HCT116 (cell line): ENCODE results near the gene VAMP2. TPM values are rescaled to one million over a fixed set of nuclear protein-coding genes. Genes with fewer than 3 reads are reported as not detected.
A peak's percentile ranks its signal among the peaks of the same experiment; 100 is the strongest.

ENCODE experiments used
- ATAC-seq: fragments of 200-7000 bp; cut with Tn5 transposase; 2 replicates; pipeline ENCODE4 v1.9.1; 2020; ENCODE audit warnings: mild to moderate bottlenecking, moderate library complexity
- BruUV-seq: library from RNA; stranded (reverse); fragments of 400-500 nt; replicated peaks from 2 replicates; lab custom pipeline; 2021; lab: Mats Ljungman, UMichigan
- CTCF ChIA-PET: fragments of 300-600 bp; sonication (Branson Sonifier 250); formaldehyde crosslinking; loops from one replicate; lab custom pipeline; 2021; ENCODE audit warnings: antibody characterized with exemption; lab: Charles Lee
- POLR2A ChIA-PET: fragments of 300-600, 350-600 bp; sonication (Branson Sonifier 250); formaldehyde crosslinking; loops from one replicate; lab custom pipeline; 2021; ENCODE audit warnings: antibody characterized with exemption; lab: Charles Lee
- RAD21 ChIA-PET, 2 experiments: fragments of 300-600 bp; sonication (Branson Sonifier 250); formaldehyde crosslinking; loops; one replicate each; lab custom pipeline; 2023; ENCODE audit warnings: low total read pairs in 2 of 2; ENCODE audit not compliant: uncharacterized antibody in 2 of 2, unreplicated experiment in 2 of 2, low non-redundant PET in 1 of 2; lab: Charles Lee
- DNase-seq: peaks from one replicate; pipeline ENCODE4 v3.0.0-alpha.2; 2010; ENCODE audit warnings: low read depth, low spot score
- H2AFZ ChIP-seq: fragments of 200-600 bp; shearing (Covaris generic), sonication (generic); 2 replicates; pipeline ENCODE4 v1.6.1; 2017; ENCODE audit warnings: low read depth, mixed run types, mixed read lengths, antibody characterized with exemption, low read length; ENCODE audit not compliant: poor library complexity, severe bottlenecking
- H3K27ac ChIP-seq: 2 replicates; pipeline ENCODE4 v1.5.1; 2012; ENCODE audit warnings: low read depth, low read length
- H3K27me3 ChIP-seq: fragments of 200-600 bp; sonication (generic); 2 replicates; pipeline ENCODE4 v1.6.1; 2016; ENCODE audit warnings: mixed run types, low read length, mixed read lengths; ENCODE audit not compliant: insufficient read depth
- H3K36me3 ChIP-seq, 2 experiments: fragments of 200-500 bp in 1 of 2; fragments of 200-600 bp in 1 of 2; sonication (Bioruptor generic) in 1 of 2; sonication (generic) in 1 of 2; 2 replicates each; pipeline versions ENCODE4 v1.5.1 to v1.6.1; 2014 to 2016; ENCODE audit warnings: low read length in 2 of 2, inconsistent platforms in 1 of 2, mixed read lengths in 1 of 2, mixed run types in 1 of 2; ENCODE audit not compliant: insufficient read depth in 2 of 2, control insufficient read depth in 1 of 2
- H3K4me1 ChIP-seq, 2 experiments: fragments of 200-600 bp in 1 of 2; sonication (generic) in 1 of 2; 2 replicates each; pipeline versions ENCODE4 v1.5.1 to v1.6.1; 2012 to 2017; ENCODE audit warnings: low read length in 2 of 2, inconsistent platforms in 1 of 2, mild to moderate bottlenecking in 1 of 2, mixed read lengths in 1 of 2, mixed run types in 1 of 2, moderate library complexity in 1 of 2; ENCODE audit not compliant: insufficient read depth in 2 of 2, control insufficient read depth in 1 of 2
- H3K4me2 ChIP-seq: fragments of 200-600 bp; sonication (generic); 2 replicates; pipeline ENCODE4 v1.6.1; 2017; ENCODE audit warnings: mixed run types, low read length, mixed read lengths
- H3K4me3 ChIP-seq, 2 experiments: fragments of 200-600 bp in 1 of 2; sonication (generic) in 1 of 2; replicated peaks in 1 of 2; 2 replicates each; pipeline ENCODE4 v1.5.1; 2011 to 2016; ENCODE audit warnings: low read length in 2 of 2, control low read depth in 1 of 2, low read depth in 1 of 2, mild to moderate bottlenecking in 1 of 2, mixed read lengths in 1 of 2, mixed run types in 1 of 2
- H3K79me2 ChIP-seq: fragments of 200-600 bp; sonication (generic); 2 replicates; pipeline ENCODE4 v1.6.1; 2017; ENCODE audit warnings: mild to moderate bottlenecking, mixed run types, low read length, moderate library complexity, mixed read lengths; ENCODE audit not compliant: insufficient read depth
- H3K9ac ChIP-seq: fragments of 200-600 bp; sonication (generic); 2 replicates; pipeline ENCODE4 v1.6.1; 2016; ENCODE audit warnings: low read length, mixed read lengths
- H3K9me2 ChIP-seq: fragments of 200-600 bp; sonication (generic), shearing (Covaris generic); 2 replicates; pipeline ENCODE4 v1.6.1; 2017; ENCODE audit warnings: mixed run types, mild to moderate bottlenecking, moderate library complexity; ENCODE audit not compliant: insufficient read depth
- H3K9me3 ChIP-seq, 2 experiments: fragments of 200-500 bp in 1 of 2; fragments of 200-600 bp in 1 of 2; sonication (Bioruptor generic) in 1 of 2; sonication (generic) in 1 of 2; 2 replicates each; pipeline ENCODE4 v1.6.1; 2014 to 2017; ENCODE audit warnings: low read length in 2 of 2, mixed read lengths in 2 of 2, inconsistent platforms in 1 of 2, low read depth in 1 of 2, mild to moderate bottlenecking in 1 of 2, mixed run types in 1 of 2, moderate library complexity in 1 of 2; ENCODE audit not compliant: control insufficient read depth in 1 of 2, insufficient read depth in 1 of 2
- H4K20me1 ChIP-seq: fragments of 200-600 bp; sonication (generic), shearing (Covaris generic); 2 replicates; pipeline ENCODE4 v1.6.1; 2017; ENCODE audit warnings: mixed run types, mild to moderate bottlenecking, moderate library complexity; ENCODE audit not compliant: insufficient read depth
- ATF3 ChIP-seq: IDR thresholded peaks from 2 replicates; pipeline ENCODE4 v1.6.1; 2012
- EGR1 ChIP-seq: IDR thresholded peaks from 2 replicates; pipeline ENCODE4 v1.6.1; 2012; ENCODE audit warnings: low read depth
- ELF1 ChIP-seq: IDR thresholded peaks from 2 replicates; pipeline ENCODE4 v1.6.1; 2012; ENCODE audit warnings: low read depth, borderline replicate concordance
- EZH2 ChIP-seq: fragments of 200-600 bp; sonication (generic); IDR thresholded peaks from 2 replicates; pipeline ENCODE4 v1.6.1; 2017; ENCODE audit warnings: antibody characterized with exemption, mixed run types
- MAX ChIP-seq: IDR thresholded peaks from 2 replicates; pipeline ENCODE4 v1.6.1; 2012
- POLR2A ChIP-seq: IDR thresholded peaks from 2 replicates; pipeline ENCODE4 v1.7.0; 2011; ENCODE audit warnings: borderline replicate concordance; ENCODE audit not compliant: insufficient read depth, insufficient read length; ENCODE audit errors: extremely low read depth
- POLR2AphosphoS5 ChIP-seq: IDR thresholded peaks from 2 replicates; pipeline ENCODE4 v1.6.1; 2011; ENCODE audit warnings: mild to moderate bottlenecking, low read depth, low read length, moderate library complexity
- REST ChIP-seq: IDR thresholded peaks from 2 replicates; pipeline ENCODE4 v1.6.1; 2012; ENCODE audit warnings: low read depth
- SIN3A ChIP-seq: IDR thresholded peaks from 2 replicates; pipeline ENCODE4 v1.6.1; 2012; ENCODE audit warnings: low read depth
- SRF ChIP-seq: IDR thresholded peaks from 2 replicates; pipeline ENCODE4 v1.6.1; 2012; ENCODE audit warnings: low read depth
- TCF7L2 ChIP-seq: IDR thresholded peaks from 2 replicates; pipeline ENCODE4 v1.7.0; 2011; ENCODE audit warnings: borderline replicate concordance, inconsistent platforms; ENCODE audit not compliant: insufficient read depth, insufficient read length; ENCODE audit errors: extremely low read depth
- YY1 ChIP-seq: IDR thresholded peaks from 2 replicates; pipeline ENCODE4 v1.6.1; 2011; ENCODE audit warnings: low read length, low read depth, moderate library complexity, mild to moderate bottlenecking; ENCODE audit not compliant: insufficient replicate concordance; ENCODE audit errors: extremely low read depth
- ZFX ChIP-seq: fragments of 450-650 bp; IDR thresholded peaks from 2 replicates; pipeline ENCODE4 v1.6.1; 2017
- intact Hi-C: fragments of 100-400 bp; cut with micrococcal nuclease; formaldehyde crosslinking; loops from 2 replicates; pipeline ENCODE4 v1.10.0; 2022
- total RNA-seq: library from RNA; stranded (reverse); gene quantifications from one replicate; pipeline ENCODE4 v1.2.1, GENCODE V29; 2021; ENCODE audit not compliant: unreplicated experiment

The VAMP2 gene
- total RNA-seq, 1 experiment from 2014 or later: 35.9 TPM

DNA sequence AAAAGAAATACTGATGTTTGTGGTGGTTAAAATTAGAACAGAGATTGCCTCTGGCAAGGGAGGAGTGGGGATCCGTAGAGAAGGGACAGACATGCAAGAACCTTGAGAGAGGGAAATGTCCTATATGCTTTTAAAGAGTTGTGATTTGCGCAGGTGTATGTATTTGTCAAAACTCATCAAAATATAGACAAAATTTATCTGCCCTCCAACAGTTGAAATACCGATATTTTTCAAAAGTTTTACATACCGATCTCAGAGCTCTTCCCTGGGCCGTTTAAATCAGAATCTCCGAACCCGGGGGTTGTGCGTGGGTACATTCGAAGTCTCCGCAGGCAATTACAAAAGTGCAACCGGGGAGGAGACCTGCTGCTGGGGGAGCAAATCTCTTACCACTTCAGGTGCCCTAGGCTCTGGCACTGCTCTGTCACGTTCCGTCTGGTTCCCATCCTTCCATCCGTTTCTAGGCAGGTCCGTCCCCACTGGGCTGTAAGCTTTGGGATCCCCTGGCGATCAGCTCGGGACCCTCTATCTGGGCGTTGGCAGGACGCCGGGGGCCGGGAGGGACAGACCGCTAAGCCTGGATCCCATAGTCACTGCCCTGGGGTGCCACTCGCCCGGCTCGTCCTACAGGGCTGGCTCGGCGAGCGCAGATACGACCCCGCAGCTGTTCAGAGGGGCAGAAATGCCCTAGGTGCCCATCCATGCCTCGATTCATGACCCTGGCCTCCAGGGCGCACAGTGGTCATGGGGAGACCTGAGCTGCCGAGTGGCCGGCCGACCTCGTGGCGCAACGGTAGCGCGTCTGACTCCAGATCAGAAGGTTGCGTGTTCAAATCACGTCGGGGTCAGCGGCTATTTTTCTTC lies 23.1 kb upstream of the VAMP2 start:
- Histone ChIP-seq H3K9me3 (no peaks in the 10 kb centered on the region), H2AFZ (peak overlapping the region; percentile 83), H4K20me1 (no peaks in the 10 kb centered on the region), H3K79me2 (peaks cover 14% of the 10 kb centered on the region; the same call in 1 of the 2 replicates), H3K9ac (peak overlapping the region; percentile 70)
- TF ChIP-seq ZFX (no peak), MAX (peak; percentile 71; the same call in 1 of the 2 replicates)
- TF ChIP-seq, all 23 proteins: peak for 1
- DNase-seq (no peak), ATAC-seq (peak; percentile 15)
- peak overlapping the region; percentile 41 to 62 for H3K4me3 ChIP-seq
- ChIA-PET POLR2A (interaction anchor here (0.7 to 6.9 kb wide), 7 partner anchors 9 to 112 kb away, joined by 3 to 63 read pairs (median 5); no protein-coding TSS in a partner anchor), CTCF (interaction anchor here (0.6 to 1.2 kb wide), 10 partner anchors 24 to 817 kb away, joined by 3 to 6 read pairs (median 3); partner anchors contain the start of genes ALOXE3, AURKB and PFAS), RAD21 (interaction anchor here (0.7 to 1.0 kb wide), 3 partner anchors 36 to 115 kb away, joined by 3 to 5 read pairs (median 4); no protein-coding TSS in a partner anchor)
- H3K36me3 ChIP-seq: no peaks in the 10 kb centered on the region
- intact Hi-C loops: loop anchor here (2.0 to 5.0 kb wide), 2 partner anchors 49 to 63 kb away; partner anchors contain the start of genes CTC1 and PFAS
- no peaks in the 10 kb centered on the region for H3K27me3 ChIP-seq
- H3K4me2 ChIP-seq: peak overlapping the region; percentile 95
- H3K27ac ChIP-seq: peak overlapping the region; percentile 70
- H3K4me1 ChIP-seq: peaks cover 21 to 44% of the 10 kb centered on the region in 2 experiments
- no peaks in the 10 kb centered on the region for H3K9me2 ChIP-seq
- no TSS peak for BruUV-seq

GRCh38 chr17:8176998-8177731 lies 14.4 kb upstream of the VAMP2 start:
- peaks cover 22 to 45% of the 10 kb centered on the region in 2 experiments for H3K4me1 ChIP-seq
- ChIA-PET CTCF (no interaction called here), POLR2A (interaction anchor here (0.6 kb wide), 1 partner anchor 8 kb away, joined by 3 read pairs; no protein-coding TSS in a partner anchor), RAD21 (no interaction called here)
- H3K27me3 ChIP-seq: no peaks in the 10 kb centered on the region
- peak overlapping the region; percentile 99 for H3K4me2 ChIP-seq
- intact Hi-C loops: no loop called here
- ATAC-seq: no peak
- H4K20me1 ChIP-seq: no peaks in the 10 kb centered on the region
- H3K36me3 ChIP-seq: no peaks in the 10 kb centered on the region
- H2AFZ ChIP-seq: no peak overlapping the region
- H3K9ac ChIP-seq: peak overlapping the region; percentile 93
- BruUV-seq: no TSS peak
- peaks cover 6% of the 10 kb centered on the region; the same call in 1 of the 2 replicates for H3K79me2 ChIP-seq
- H3K9me3 ChIP-seq: no peaks in the 10 kb centered on the region
- no peak for DNase-seq
- H3K4me3 ChIP-seq: peak overlapping the region; percentile 84 to 86
- H3K9me2 ChIP-seq: no peaks in the 10 kb centered on the region
- peak overlapping the region; percentile 76 for H3K27ac ChIP-seq
- TF ChIP-seq YY1 (no peak), EGR1 (no peak), ELF1 (no peak), EZH2 (no peak), TCF7L2 (no peak), SRF (no peak), ATF3 (no peak), ZFX (no peak), POLR2A (no peak), REST (no peak), POLR2AphosphoS5 (no peak), SIN3A (no peak)
